ENCODE measurements around the gene RGS18. TPM values are rescaled to one million over a fixed set of nuclear protein-coding genes. Genes with fewer than 3 reads are reported as not detected.
A peak's percentile ranks its signal among the peaks of the same experiment; 100 is the strongest.
"Not testable (repeated sequence)": the region's sequence is repeated elsewhere in the genome, so short reads cannot be mapped to it uniquely, and the experiment has no call there.

The RGS18 gene
- total RNA-seq, 6 experiments from 2014 or later = 0.55 to 2.4 (median 2.0) TPM

DNA sequence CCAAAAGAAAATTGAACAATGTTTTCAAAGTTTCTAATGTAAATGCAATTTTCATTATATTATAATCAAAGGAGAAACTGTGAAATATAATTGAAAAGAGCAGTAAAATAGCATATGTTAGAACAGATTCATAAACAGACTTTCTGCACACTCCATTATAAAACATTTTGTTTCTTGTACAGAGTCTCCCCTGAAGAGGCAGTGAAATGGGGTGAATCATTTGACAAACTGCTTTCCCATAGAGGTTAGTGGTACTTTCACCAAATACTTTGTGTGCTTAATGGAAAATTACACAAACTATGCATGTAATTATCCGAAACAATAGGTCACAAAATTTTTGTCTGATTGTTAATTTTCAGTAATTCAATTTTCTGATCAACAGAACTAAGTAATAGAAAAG, 1.9 kb downstream of the RGS18 start:
- DNase-seq = no peak
- ATAC-seq = no peak
- Histone ChIP-seq H3K4me1 (no peaks in the 10 kb centered on the region), H3K27me3 (no peaks in the 10 kb centered on the region), H3K4me3 (no peak overlapping the region), H3K27ac (peak overlapping the region in 1 of 3 donors; percentile 45), H3K36me3 (no peaks in the 10 kb centered on the region), H3K9me3 (no peaks in the 10 kb centered on the region)
- TF ChIP-seq, protein P1, sequence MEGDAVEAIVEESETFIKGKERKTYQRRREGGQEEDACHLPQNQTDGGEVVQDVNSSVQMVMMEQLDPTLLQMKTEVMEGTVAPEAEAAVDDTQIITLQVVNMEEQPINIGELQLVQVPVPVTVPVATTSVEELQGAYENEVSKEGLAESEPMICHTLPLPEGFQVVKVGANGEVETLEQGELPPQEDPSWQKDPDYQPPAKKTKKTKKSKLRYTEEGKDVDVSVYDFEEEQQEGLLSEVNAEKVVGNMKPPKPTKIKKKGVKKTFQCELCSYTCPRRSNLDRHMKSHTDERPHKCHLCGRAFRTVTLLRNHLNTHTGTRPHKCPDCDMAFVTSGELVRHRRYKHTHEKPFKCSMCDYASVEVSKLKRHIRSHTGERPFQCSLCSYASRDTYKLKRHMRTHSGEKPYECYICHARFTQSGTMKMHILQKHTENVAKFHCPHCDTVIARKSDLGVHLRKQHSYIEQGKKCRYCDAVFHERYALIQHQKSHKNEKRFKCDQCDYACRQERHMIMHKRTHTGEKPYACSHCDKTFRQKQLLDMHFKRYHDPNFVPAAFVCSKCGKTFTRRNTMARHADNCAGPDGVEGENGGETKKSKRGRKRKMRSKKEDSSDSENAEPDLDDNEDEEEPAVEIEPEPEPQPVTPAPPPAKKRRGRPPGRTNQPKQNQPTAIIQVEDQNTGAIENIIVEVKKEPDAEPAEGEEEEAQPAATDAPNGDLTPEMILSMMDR (IDR thresholded peaks at IDR 0.05) = no peak
- TF ChIP-seq POLR2A (IDR thresholded peaks at IDR 0.05) = no peak
- WGBS (ENCODE audit: insufficient coverage, low coverage, low lambda C conversion rate, missing lambda C conversion rate) = 23% methylated on average over 1 of the region's 1 CpG
- intact Hi-C loops (cut with DNase I) = no loop called here

DNA sequence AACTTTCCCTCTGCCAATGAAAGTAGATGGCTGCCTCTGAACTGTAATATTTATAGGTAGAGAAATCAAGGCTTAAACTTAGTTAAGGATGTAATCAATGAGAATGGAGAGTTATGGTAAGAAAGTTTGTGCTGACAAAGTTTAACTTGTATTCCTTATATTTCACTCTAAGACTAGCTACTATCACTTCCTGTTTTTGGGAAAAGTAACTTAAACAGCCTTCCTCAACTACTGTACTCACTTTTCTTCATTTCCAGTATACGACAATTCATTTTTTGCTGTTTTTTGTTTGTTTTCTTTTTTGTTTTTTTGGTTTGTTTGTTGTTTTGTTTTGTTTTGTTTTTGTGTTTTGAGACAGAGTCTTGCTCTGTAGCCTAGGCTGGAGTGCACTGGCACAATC, 3.7 kb downstream of the RGS18 start:
- no peaks in the 10 kb centered on the region for H3K4me1 ChIP-seq
- DNase-seq (no peak), ATAC-seq (peak in 2 of 4 donors; percentile 35 to 44)
- WGBS (ENCODE audit: insufficient coverage, low coverage, low lambda C conversion rate, missing lambda C conversion rate) = 56% methylated on average over 1 of the region's 1 CpG
- TF ChIP-seq, protein P1 (IDR thresholded peaks at IDR 0.05) = no peak
- TF ChIP-seq POLR2A (IDR thresholded peaks at IDR 0.05) = no peak
- no peaks in the 10 kb centered on the region for H3K36me3 ChIP-seq
- intact Hi-C loops (cut with DNase I) = no loop called here
- H3K27me3 ChIP-seq = no peaks in the 10 kb centered on the region
- H3K4me3 ChIP-seq = no peak overlapping the region
- H3K9me3 ChIP-seq = no peaks in the 10 kb centered on the region
- H3K27ac ChIP-seq = no peak overlapping the region

DNA sequence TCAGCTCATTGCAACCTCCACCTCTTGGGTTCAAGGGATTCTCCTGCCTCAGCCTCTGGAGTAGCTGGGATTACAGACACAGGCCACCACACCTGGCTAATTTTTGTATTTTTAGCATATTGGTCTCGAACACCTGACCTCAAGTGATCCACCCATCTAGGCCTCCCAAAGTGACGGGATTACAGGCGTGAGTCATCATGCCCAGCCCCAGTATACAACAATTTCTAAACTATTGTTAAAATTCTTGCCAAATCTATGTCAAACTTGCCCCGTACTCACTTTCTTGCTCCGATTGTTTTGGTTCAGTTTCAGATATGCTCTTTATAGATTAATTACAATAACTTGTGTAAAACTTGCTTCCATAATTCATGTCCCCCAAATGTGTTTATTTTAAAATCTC, 4.1 kb downstream of the RGS18 start:
- 47% methylated on average over 5 of the region's 5 CpGs for WGBS (ENCODE audit: insufficient coverage, low coverage, low lambda C conversion rate, missing lambda C conversion rate)
- intact Hi-C loops (cut with DNase I) = no loop called here

DNA sequence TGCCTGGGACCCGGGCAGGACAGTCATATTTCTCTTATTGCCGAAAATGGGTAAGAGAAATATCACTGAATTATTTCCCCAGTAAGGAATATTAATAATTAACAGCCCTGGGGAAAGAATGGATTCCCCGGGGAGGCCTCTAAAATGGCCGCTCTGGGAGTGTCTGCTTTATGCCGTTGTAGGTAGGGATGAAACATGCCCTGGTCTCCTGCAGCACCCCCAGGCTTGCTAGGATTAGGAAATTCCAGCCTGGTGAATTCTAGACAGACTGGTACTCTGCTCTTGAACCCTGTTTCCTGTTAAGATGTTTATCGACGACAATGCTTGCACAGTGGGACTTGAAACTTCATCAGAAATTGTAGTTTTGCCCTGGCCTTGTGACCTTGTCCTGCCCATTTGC, 6.7 kb downstream of the RGS18 start:
- WGBS (ENCODE audit: insufficient coverage, low coverage, low lambda C conversion rate, missing lambda C conversion rate) = 71% methylated on average over 7 of the region's 7 CpGs
- intact Hi-C loops (cut with DNase I); H3K4me1 ChIP-seq: not testable (repeated sequence)

More for the DNA sequence above, 4.1 kb downstream of the RGS18 start:
- Histone ChIP-seq H3K27ac (no peak overlapping the region), H3K36me3 (no peaks in the 10 kb centered on the region), H3K27me3 (no peaks in the 10 kb centered on the region), H3K9me3 (no peaks in the 10 kb centered on the region), H3K4me3 (no peak overlapping the region), H3K4me1 (no peaks in the 10 kb centered on the region)
- ATAC-seq (no peak), DNase-seq (no peak)
- TF ChIP-seq POLR2A (IDR thresholded peaks at IDR 0.05) = no peak

DNA sequence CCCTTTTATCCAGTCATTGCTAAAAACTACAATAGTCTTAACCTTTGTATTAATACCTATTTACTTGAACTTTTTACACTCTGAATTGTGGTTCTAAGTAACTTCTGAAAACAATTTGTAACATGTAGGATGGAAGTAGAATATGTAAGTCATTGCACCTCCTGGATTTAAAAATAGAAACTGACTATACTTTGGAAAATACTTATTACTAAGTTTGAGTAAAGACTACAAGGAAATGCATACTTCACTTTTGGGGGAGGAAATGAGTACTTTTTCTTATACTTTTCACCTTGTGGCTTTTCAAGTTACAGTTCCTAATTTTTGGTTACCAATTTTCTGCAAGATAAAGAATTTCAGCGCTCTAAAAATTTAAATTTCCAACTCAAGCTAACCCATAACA, 8.7 kb downstream of the RGS18 start:
- no peaks in the 10 kb centered on the region for H3K9me3 ChIP-seq
- H3K36me3 ChIP-seq = no peaks in the 10 kb centered on the region
- no peak for TF ChIP-seq POLR2A (IDR thresholded peaks at IDR 0.05)
- TF ChIP-seq, protein P1 (IDR thresholded peaks at IDR 0.05) = no peak
- intact Hi-C loops (cut with DNase I) = no loop called here
- no peaks in the 10 kb centered on the region for H3K4me1 ChIP-seq
- no peak overlapping the region for H3K4me3 ChIP-seq
- no peak for DNase-seq
- no peak overlapping the region for H3K27ac ChIP-seq
- ATAC-seq = no peak
- WGBS (ENCODE audit: insufficient coverage, low coverage, low lambda C conversion rate, missing lambda C conversion rate) = 67% methylated on average over 1 of the region's 1 CpG
- no peaks in the 10 kb centered on the region for H3K27me3 ChIP-seq

More for the DNA sequence above, 6.7 kb downstream of the RGS18 start:
- H3K27me3 ChIP-seq, H3K4me3 ChIP-seq, H3K36me3 ChIP-seq, ATAC-seq, H3K27ac ChIP-seq, DNase-seq, H3K9me3 ChIP-seq: not testable (repeated sequence)
